Heart right ventricle (tissue), 16 donors: ENCODE measurements around the gene PCSK5. TPM values are rescaled to one million over a fixed set of nuclear protein-coding genes. Genes with fewer than 3 reads are reported as not detected.

ENCODE experiments used
- ATAC-seq, 8 donors: fragments of 200-7000 bp; cut with Tn5 transposase; one replicate each; pipeline ENCODE4 v1.9.1; 2020; ENCODE audit warnings: mild to moderate bottlenecking in 8 of 8, moderate library complexity in 8 of 8, moderate number of reproducible peaks in 1 of 8
- DNase-seq, 2 donors: peaks; one replicate each; pipeline ENCODE4 v3.0.0-alpha.2; 2020
- H3K27ac ChIP-seq, 10 donors: fragments of 200-600 bp; sonication (generic) in 2 of 10; one replicate each; pipeline versions ENCODE4 v1.5.0 to v1.8.0; 2020 to 2022; ENCODE audit warnings: mild to moderate bottlenecking in 3 of 10
- H3K27me3 ChIP-seq, 7 donors: fragments of 200-600 bp; one replicate each; pipeline ENCODE4 v1.8.0; 2021 to 2022; ENCODE audit warnings: mild to moderate bottlenecking in 2 of 7
- H3K36me3 ChIP-seq, 9 donors: fragments of 200-600 bp; sonication (generic) in 1 of 9; one replicate each; pipeline versions ENCODE4 v1.5.0 to v1.8.0; 2020 to 2022; ENCODE audit warnings: mild to moderate bottlenecking in 2 of 9
- H3K4me1 ChIP-seq, 9 donors: fragments of 200-600 bp; sonication (generic) in 1 of 9; one replicate each; pipeline versions ENCODE4 v1.5.0 to v1.8.0; 2020 to 2022; ENCODE audit warnings: mild to moderate bottlenecking in 4 of 9
- H3K4me3 ChIP-seq, 10 donors: fragments of 200-600 bp; sonication (generic) in 2 of 10; one replicate each; pipeline versions ENCODE4 v1.5.0 to v1.8.0; 2020 to 2022; ENCODE audit warnings: mild to moderate bottlenecking in 7 of 10, moderate library complexity in 2 of 10
- H3K9me3 ChIP-seq, 11 donors: fragments of 200-600 bp in 10 of 11; sonication (generic) in 2 of 11; one replicate each; pipeline versions ENCODE4 v1.5.0 to v1.8.0; 2013 to 2022; ENCODE audit warnings: mild to moderate bottlenecking in 2 of 11, control low read depth in 1 of 11, moderate library complexity in 1 of 11
- WGBS, 2 donors: extraction: QIAGEN DNeasy Blood & Tissue Kit; methylation state at CpG; one replicate each; pipeline ENCODE4 v1.1.7; 2013; ENCODE audit warnings: inconsistent platforms in 1 of 2; 5-methylcytosine and 5-hydroxymethylcytosine counted together
- intact Hi-C, 10 donors: fragments of 100-400 bp; cut with DNase I; formaldehyde crosslinking; loops; one replicate each; pipeline versions ENCODE4 v1.11.1 to v1.14.2; 2022
- polyA plus RNA-seq, 2 donors: library from polyadenylated mRNA; stranded (reverse); fragments of 200-250 nt; gene quantifications; one replicate each; pipeline ENCODE4 v1.2.3, GENCODE V29; 2013
- total RNA-seq, 10 donors: library from RNA; stranded (reverse); fragmentation: NEBNext Ultra II Directional in 3 of 10; extraction: Animal tissue kit (Norgen Biotek cat#: 25700) in 3 of 10; gene quantifications; one replicate each; pipeline versions ENCODE4 v1.2.1 to v1.2.4, GENCODE V29; 2021 to 2023
- TF ChIP-seq, protein P1 (sequence below), 9 donors: fragments of 200-600 bp; sonication (generic) in 2 of 9; IDR thresholded peaks; one replicate each; pipeline versions ENCODE4 v1.5.0 to v1.8.0; 2021 to 2022; ENCODE audit warnings: antibody characterized with exemption in 9 of 9, mild to moderate bottlenecking in 5 of 9, moderate library complexity in 1 of 9
- donor health status: Arrhythmogenic right ventricular cardiomyopathy.
- donor health status: ischemic (EF 13 %, LVEDD 7.1; RV severe dilation, severe dysfunction).
- donor health status: healthy with polysubstance abuse.
- donor health status: DM: no; HTN: yes; CAD: no.
- donor health status: DM: no; HTN: no; CAD: no.
- donor health status: ischemic (EF 25% LVEDD 6.9; RV normal size, moderate dysfunction).
- donor health status: ischemic (EF 25% LVEDD 5.7; RV mildly dilated, moderate dysfunction).
- donor health status: healthy.
- donor health status: DM: yes; HTN: yes; CAD: no.
- donor health status: Ischemic cardiomyopathy.
- donor health status: ischemic (EF 35%, LVEDD 5.7; RV mildly dilated, moderate dysfunction).
- donor health status: nonischemic (EF 11% LVEDD 7.7; RV severe dilation, severe dysfunction).
- donor health status: DM: yes; HTN: yes; CAD: no.
- donor health status: PGD.
- donor health status: ischemic (EF 29% LVEDD 5.4; RV normal size, mild dysfunction).
- donor health status: nonischemic (EF 23%, LVEDD 6.1; RV moderate dilation, normal function).

Gene PCSK5
- total and polyA plus RNA-seq, 12 donors = 1.8 to 8.3 (median 5.7) TPM

DNA sequence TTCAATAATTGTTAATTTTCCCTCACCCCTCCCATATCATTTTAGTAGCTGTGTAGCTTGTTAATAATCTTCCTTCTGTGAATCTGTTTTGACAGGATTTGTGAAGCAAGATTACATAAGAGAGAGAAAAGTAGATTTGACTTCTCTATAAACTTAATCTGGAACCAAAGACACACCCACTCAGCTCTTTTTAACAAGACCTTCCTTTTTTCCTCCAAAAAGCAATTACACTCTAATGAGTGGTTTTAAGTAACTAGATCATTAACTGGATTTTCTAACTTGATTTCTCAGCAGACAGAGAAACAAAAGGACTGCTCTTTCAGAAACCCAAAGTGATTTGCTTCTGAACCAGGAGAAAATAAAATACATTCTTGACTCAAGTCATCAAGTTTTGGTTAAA is 481.9 kb downstream of the PCSK5 start:
- H3K4me3 ChIP-seq = no peak overlapping the region
- DNase-seq (no peak), ATAC-seq (no peak)
- no peaks in the 10 kb centered on the region for H3K9me3 ChIP-seq
- TF ChIP-seq, protein P1, sequence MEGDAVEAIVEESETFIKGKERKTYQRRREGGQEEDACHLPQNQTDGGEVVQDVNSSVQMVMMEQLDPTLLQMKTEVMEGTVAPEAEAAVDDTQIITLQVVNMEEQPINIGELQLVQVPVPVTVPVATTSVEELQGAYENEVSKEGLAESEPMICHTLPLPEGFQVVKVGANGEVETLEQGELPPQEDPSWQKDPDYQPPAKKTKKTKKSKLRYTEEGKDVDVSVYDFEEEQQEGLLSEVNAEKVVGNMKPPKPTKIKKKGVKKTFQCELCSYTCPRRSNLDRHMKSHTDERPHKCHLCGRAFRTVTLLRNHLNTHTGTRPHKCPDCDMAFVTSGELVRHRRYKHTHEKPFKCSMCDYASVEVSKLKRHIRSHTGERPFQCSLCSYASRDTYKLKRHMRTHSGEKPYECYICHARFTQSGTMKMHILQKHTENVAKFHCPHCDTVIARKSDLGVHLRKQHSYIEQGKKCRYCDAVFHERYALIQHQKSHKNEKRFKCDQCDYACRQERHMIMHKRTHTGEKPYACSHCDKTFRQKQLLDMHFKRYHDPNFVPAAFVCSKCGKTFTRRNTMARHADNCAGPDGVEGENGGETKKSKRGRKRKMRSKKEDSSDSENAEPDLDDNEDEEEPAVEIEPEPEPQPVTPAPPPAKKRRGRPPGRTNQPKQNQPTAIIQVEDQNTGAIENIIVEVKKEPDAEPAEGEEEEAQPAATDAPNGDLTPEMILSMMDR (IDR thresholded peaks at IDR 0.05) = no peak
- intact Hi-C loops = no loop called here
- H3K4me1 ChIP-seq = peaks cover 5 to 61% (median 37%) of the 10 kb centered on the region in 9 donors
- no peaks in the 10 kb centered on the region for H3K36me3 ChIP-seq
- H3K27ac ChIP-seq = peak overlapping the region in 4 of 10 donors; percentile 20 to 68 (median 59)
- no peaks in the 10 kb centered on the region for H3K27me3 ChIP-seq

DNA sequence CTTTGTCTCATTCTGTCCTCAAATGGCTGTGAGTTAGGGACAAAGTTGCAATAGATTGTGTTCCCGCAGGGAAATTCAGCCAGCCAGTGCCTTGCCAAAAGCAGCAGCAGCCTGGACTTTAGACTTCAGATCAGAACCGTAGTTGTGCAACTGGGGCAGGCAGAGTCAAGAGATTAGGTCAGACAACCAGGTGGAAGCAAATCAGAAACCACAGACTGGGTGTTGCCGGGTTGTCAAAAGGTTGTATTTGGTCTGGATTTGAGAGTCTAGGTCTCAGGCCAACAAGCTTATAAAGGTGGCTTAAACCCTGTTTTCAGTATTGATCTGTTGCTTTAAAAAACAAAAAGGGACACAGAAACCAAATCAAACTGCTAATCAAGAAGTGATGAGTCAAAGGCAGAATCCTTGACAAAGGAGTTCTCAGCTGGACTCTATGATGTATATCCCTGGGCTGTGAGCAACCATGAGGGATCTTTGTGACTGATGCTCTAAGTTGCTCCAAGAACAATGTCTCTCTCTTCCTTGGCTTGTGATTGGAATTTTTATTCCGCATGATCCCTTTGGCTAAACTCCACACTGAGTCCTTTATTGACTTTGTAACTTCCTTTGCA is 482.8 kb downstream of the PCSK5 start:
- TF ChIP-seq, protein P1 (IDR thresholded peaks at IDR 0.05) = no peak
- H3K9me3 ChIP-seq = no peaks in the 10 kb centered on the region
- ATAC-seq (peak; percentile 57 to 78 (median 74)), DNase-seq (peak; percentile 36 to 54)
- WGBS, 2 donors = 44 to 59% methylated on average over 4 of the region's 4 CpGs
- H3K27ac ChIP-seq = peak overlapping the region in 8 of 10 donors; percentile 12 to 68 (median 46)
- no peaks in the 10 kb centered on the region for H3K27me3 ChIP-seq
- H3K4me1 ChIP-seq = peaks cover 5 to 61% (median 37%) of the 10 kb centered on the region in 9 donors
- H3K36me3 ChIP-seq = no peaks in the 10 kb centered on the region
- no peak overlapping the region for H3K4me3 ChIP-seq
- intact Hi-C loops = no loop called here

DNA sequence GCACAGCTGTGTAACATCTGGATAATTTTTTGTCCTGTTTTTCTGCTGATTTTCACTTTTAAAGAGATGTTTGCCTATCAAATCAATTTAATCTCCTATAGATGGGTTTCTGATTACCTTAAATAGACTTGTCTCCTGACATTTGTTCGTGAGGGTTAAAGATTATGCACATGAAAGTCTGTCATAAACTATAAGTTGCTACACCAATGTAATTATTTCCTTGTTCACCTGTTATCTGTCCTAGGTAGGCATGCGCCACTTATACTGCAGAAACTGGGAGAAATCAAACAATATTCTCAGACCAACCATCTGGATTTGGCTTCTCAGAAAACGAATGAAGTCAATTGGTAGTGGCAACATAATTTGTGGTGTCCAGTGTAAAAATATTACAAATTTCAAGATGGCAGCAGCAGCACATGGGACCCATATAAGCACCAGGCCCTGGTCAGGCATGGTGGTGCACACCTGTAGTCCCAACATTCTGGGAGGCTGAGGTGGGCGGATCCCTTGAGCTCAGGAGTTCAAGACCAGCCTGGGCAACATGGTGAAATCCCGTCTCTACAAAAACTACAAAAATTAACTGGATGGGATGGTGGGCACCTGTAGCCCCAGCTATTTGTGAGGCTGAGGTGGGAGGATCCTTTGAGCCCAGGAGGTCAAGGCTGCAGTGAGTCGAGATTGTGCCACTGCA is 483.5 kb downstream of the PCSK5 start:
- ATAC-seq (no peak), DNase-seq (no peak)
- Histone ChIP-seq H3K4me3 (no peak overlapping the region), H3K27ac (peak overlapping the region in 8 of 10 donors; percentile 12 to 71 (median 49)), H3K36me3 (no peaks in the 10 kb centered on the region), H3K9me3 (no peaks in the 10 kb centered on the region), H3K27me3 (no peaks in the 10 kb centered on the region), H3K4me1 (peaks cover 5 to 61% (median 37%) of the 10 kb centered on the region in 9 donors)
- TF ChIP-seq, protein P1 (IDR thresholded peaks at IDR 0.05) = no peak
- intact Hi-C loops = no loop called here
- 79 to 87% methylated on average over 6 of the region's 6 CpGs for WGBS, 2 donors

DNA sequence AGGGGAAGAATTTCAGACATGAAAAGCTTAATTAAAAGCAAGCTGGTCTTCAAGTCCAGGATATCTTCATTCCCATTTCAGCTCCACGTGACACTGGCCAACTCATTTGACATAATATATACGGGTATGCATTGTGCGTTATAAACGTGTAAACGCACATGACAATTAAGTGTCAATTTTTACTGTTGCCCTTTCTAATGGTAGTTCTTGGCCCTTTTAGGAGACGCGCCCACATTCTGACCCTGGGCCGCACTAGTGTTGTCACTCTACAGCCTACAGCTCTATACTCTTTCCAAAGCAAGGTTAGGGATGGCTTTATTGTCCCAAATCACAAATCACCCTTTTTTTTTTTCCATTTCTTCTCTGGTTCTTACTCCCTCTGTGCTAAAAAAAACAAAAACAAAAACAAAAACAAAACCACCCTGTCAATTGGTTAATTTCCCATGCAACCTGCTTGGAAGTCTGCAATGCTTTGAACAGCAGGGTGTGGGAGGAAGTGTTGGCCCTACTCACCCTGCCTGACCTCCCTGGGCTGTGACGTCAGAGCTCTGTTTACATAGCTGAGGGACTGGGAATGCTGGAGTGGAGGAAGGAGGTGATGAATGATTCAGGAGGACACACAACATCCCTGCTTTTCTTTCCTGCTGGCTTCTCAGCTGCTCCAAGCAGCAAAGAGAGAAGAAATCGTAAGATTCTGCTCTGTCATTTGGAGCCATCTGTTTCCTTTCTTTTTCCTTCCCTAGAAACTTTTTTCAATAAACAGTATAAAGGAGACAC is 484.5 kb downstream of the PCSK5 start:
- 73 to 78% methylated on average over 10 of the region's 10 CpGs for WGBS, 2 donors
- TF ChIP-seq, protein P1 (IDR thresholded peaks at IDR 0.05) = no peak
- intact Hi-C loops = no loop called here
- Histone ChIP-seq H3K4me1 (peaks cover 3 to 50% (median 32%) of the 10 kb centered on the region in 9 donors), H3K27ac (peak overlapping the region in 9 of 10 donors; percentile 20 to 71 (median 53)), H3K36me3 (no peaks in the 10 kb centered on the region), H3K9me3 (no peaks in the 10 kb centered on the region), H3K4me3 (no peak overlapping the region), H3K27me3 (no peaks in the 10 kb centered on the region)
- peak; percentile 88 to 96 (median 90) for ATAC-seq
- DNase-seq = peak; percentile 66 to 78
